ENCODE results near the gene ILDR2.

- TF ChIP-seq CTCF (conservative IDR thresholded peaks at IDR 0.05; ENCODE audit: low read length) (no peak), EZH2phosphoT487 (IDR thresholded peaks at IDR 0.05; ENCODE audit: borderline replicate concordance) (no peak)
Observed at GRCh38 chr1:166937962-166938361, 37.4 kb downstream of the ILDR2 start.
